LNCaP clone FGC (cell line): ENCODE measurements around the gene PSPH.

Source experiments
- DNase-seq: peaks from one replicate; pipeline ENCODE4 v3.0.0-alpha.2; 2011; ENCODE audit warnings: low read depth
- H3K4me3 ChIP-seq: 2 replicates; pipeline ENCODE4 v1.5.1; 2011; ENCODE audit warnings: mild to moderate bottlenecking, low read depth, low read length, control low read depth
- TF ChIP-seq, protein P1 (sequence below): IDR thresholded peaks from 2 replicates; pipeline ENCODE4 v1.5.1; 2012; ENCODE audit warnings: mild to moderate bottlenecking; ENCODE audit not compliant: control insufficient read depth, insufficient read depth; ENCODE audit errors: extremely low read depth

The PSPH gene

GRCh38 chr7:56009695-56010094, 41.5 kb downstream of the PSPH start:
- TF ChIP-seq, protein P1, sequence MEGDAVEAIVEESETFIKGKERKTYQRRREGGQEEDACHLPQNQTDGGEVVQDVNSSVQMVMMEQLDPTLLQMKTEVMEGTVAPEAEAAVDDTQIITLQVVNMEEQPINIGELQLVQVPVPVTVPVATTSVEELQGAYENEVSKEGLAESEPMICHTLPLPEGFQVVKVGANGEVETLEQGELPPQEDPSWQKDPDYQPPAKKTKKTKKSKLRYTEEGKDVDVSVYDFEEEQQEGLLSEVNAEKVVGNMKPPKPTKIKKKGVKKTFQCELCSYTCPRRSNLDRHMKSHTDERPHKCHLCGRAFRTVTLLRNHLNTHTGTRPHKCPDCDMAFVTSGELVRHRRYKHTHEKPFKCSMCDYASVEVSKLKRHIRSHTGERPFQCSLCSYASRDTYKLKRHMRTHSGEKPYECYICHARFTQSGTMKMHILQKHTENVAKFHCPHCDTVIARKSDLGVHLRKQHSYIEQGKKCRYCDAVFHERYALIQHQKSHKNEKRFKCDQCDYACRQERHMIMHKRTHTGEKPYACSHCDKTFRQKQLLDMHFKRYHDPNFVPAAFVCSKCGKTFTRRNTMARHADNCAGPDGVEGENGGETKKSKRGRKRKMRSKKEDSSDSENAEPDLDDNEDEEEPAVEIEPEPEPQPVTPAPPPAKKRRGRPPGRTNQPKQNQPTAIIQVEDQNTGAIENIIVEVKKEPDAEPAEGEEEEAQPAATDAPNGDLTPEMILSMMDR, result no peak
- DNase-seq, result peak; percentile 79
- no peak overlapping the region for H3K4me3 ChIP-seq

DNA sequence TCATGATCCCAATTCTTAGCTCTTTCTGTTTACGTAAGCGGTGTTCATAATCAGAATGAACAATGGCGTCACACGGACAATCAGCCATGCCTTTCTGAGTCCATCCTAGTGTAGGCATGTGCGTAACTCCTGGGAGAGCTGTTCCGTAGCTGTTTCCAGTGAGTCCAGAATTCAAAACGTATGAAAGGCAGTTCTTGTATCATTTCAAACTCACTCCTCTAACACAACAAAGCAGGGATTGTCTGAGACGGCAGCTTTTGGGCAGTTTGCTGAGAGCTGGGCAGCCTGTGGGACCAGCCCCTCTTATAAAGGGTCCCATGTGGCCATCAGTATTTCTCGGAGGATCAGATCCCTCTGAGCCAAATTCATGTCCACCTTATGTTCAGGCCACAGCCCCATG, 43.4 kb downstream of the PSPH start:
- no peak overlapping the region for H3K4me3 ChIP-seq
- TF ChIP-seq, protein P1, result no peak
- no peak for DNase-seq

DNA sequence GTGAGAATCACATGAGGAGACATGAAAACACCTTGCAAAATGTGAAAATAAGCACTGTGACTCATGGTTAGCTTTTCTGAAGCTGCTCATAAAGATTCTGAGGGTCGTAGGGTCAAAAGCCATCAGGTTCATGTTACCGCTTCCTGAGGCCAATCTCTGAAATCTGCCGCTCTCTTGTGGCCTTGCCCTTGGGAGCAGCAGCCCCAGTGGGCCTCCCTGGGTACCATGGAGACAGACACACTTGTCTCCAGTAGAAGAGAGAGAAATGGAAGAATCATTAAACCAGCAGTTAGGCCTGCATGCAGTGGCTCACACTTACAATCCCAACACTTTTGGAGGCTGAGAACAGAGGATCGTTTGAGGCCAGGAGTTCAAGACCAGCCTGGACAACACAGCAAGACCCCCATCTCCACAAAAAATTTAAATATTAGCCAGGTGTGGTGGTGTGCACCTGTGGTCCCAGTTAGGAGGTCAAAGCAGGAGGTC, 44.0 kb downstream of the PSPH start:
- DNase-seq, result no peak
- TF ChIP-seq, protein P1, result no peak
- no peak overlapping the region for H3K4me3 ChIP-seq

- TF ChIP-seq, protein P1, result no peak
- DNase-seq, result no peak
- no peak overlapping the region for H3K4me3 ChIP-seq
Observed at GRCh38 chr7:56003749-56004148, 47.5 kb downstream of the PSPH start.

- DNase-seq, result no peak
- TF ChIP-seq, protein P1, result no peak
Observed at GRCh38 chr7:55996856-55997500, 54.3 kb downstream of the PSPH start.

DNA sequence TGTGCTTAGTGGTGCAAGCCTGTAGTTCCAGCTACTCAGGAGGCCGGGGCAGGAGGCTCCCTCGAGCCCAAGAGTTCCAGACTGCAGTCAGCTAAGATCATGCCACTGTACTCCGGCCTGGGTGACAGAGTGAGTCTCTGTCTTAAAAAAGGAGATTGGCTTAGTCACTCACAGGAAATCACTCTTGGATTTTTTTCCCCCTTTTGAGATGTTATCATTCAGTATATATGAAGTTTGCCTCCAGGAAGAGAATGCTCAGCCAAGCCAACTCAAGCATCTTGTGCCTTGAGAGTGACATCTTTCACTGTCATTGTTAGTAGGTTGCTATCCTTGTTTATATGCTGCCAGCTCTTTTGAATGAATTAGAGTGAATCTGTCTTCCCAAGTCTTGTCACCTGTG, 58.9 kb downstream of the PSPH start:
- TF ChIP-seq, protein P1, result no peak

More at GRCh38 chr7:55996856-55997500, 54.3 kb downstream of the PSPH start:
- H3K4me3 ChIP-seq, result no peak overlapping the region

GRCh38 chr7:55983537-55983936, 67.7 kb downstream of the PSPH start:
- DNase-seq, result no peak
- H3K4me3 ChIP-seq, result no peak overlapping the region
- TF ChIP-seq, protein P1, result no peak

More for the DNA sequence above, 58.9 kb downstream of the PSPH start:
- no peak for DNase-seq
- H3K4me3 ChIP-seq, result no peak overlapping the region
